Measurements from ENCODE around the gene CCDC28A.

DNA sequence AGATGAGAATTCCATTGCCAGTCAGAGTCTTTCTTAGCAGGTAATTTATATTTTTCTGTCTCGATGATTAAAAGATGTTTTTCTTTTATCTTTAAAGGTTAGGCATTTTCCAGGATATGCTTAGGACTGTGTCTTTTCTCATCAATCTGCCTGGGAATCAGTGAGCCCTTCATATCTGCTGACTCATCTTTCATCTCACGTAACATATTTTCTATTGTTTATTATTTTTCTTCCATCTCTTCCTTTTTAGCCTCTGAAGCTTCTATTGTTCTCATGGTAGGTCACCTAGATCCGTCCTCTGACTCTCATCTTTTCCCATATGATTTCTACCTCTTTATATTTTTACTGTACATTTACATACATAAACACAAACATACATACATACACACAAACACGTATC, 8.7 kb downstream of the CCDC28A start:
- no peak for TF ChIP-seq POLR2A (IDR thresholded peaks at IDR 0.05)
- TF ChIP-seq, protein P1, sequence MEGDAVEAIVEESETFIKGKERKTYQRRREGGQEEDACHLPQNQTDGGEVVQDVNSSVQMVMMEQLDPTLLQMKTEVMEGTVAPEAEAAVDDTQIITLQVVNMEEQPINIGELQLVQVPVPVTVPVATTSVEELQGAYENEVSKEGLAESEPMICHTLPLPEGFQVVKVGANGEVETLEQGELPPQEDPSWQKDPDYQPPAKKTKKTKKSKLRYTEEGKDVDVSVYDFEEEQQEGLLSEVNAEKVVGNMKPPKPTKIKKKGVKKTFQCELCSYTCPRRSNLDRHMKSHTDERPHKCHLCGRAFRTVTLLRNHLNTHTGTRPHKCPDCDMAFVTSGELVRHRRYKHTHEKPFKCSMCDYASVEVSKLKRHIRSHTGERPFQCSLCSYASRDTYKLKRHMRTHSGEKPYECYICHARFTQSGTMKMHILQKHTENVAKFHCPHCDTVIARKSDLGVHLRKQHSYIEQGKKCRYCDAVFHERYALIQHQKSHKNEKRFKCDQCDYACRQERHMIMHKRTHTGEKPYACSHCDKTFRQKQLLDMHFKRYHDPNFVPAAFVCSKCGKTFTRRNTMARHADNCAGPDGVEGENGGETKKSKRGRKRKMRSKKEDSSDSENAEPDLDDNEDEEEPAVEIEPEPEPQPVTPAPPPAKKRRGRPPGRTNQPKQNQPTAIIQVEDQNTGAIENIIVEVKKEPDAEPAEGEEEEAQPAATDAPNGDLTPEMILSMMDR (IDR thresholded peaks at IDR 0.05) = no peak
